ENCODE data around the gene ELOF1.

The ELOF1 gene

GRCh38 chr19:11586331-11586730, 27.3 kb upstream of the ELOF1 start:
- H3K9me3 ChIP-seq: no peaks in the 10 kb centered on the region
- intact Hi-C loops (cut with DNase I; ENCODE audit: low total_unique reads): no loop called here
- no peaks in the 10 kb centered on the region for H3K4me1 ChIP-seq
- no peak overlapping the region for H3K27ac ChIP-seq
- TF ChIP-seq CTCF (IDR thresholded peaks at IDR 0.05): no peak
- H3K4me3 ChIP-seq: no peak overlapping the region
- no peaks in the 10 kb centered on the region for H3K36me3 ChIP-seq
- H3K27me3 ChIP-seq: no peaks in the 10 kb centered on the region
- no peak for DNase-seq

- Histone ChIP-seq H3K27me3 (peaks cover 0 to 18% of the 10 kb centered on the region in 2 donors), H3K36me3 (no peaks in the 10 kb centered on the region), H3K4me1 (peaks cover 0 to 18% (median 8%) of the 10 kb centered on the region in 4 donors), H3K4me3 (no peak overlapping the region), H3K9me3 (no peaks in the 10 kb centered on the region), H3K27ac (no peak overlapping the region)
- DNase-seq: no peak
- intact Hi-C loops (cut with DNase I; ENCODE audit: low total_unique reads): no loop called here
- no peak for TF ChIP-seq CTCF (IDR thresholded peaks at IDR 0.05)
These were observed 22.7 kb upstream of the ELOF1 start for GRCh38 chr19:11581740-11582139.

GRCh38 chr19:11580116-11580515, 21.1 kb upstream of the ELOF1 start:
- no peak for DNase-seq
- Histone ChIP-seq H3K36me3 (no peaks in the 10 kb centered on the region), H3K4me1 (peaks cover 0 to 18% (median 8%) of the 10 kb centered on the region in 4 donors), H3K27me3 (peaks cover 0 to 18% of the 10 kb centered on the region in 2 donors), H3K9me3 (no peaks in the 10 kb centered on the region), H3K4me3 (no peak overlapping the region), H3K27ac (no peak overlapping the region)
- intact Hi-C loops (cut with DNase I; ENCODE audit: low total_unique reads): no loop called here
- TF ChIP-seq CTCF (IDR thresholded peaks at IDR 0.05): no peak

GRCh38 chr19:11578258-11579142, 19.5 kb upstream of the ELOF1 start:
- Histone ChIP-seq H3K4me3 (peak overlapping the region; percentile 24 to 45), H3K36me3 (no peaks in the 10 kb centered on the region), H3K27me3 (peaks cover 0 to 18% of the 10 kb centered on the region in 2 donors), H3K9me3 (no peaks in the 10 kb centered on the region), H3K27ac (no peak overlapping the region), H3K4me1 (peaks cover 0 to 18% (median 8%) of the 10 kb centered on the region in 4 donors)
- peak; percentile 65 to 80 for DNase-seq
- intact Hi-C loops (cut with DNase I; ENCODE audit: low total_unique reads): no loop called here
- no peak for TF ChIP-seq CTCF (IDR thresholded peaks at IDR 0.05)

- intact Hi-C loops (cut with DNase I; ENCODE audit: low total_unique reads): no loop called here
- peaks cover 0 to 18% of the 10 kb centered on the region in 2 donors for H3K27me3 ChIP-seq
- H3K4me1 ChIP-seq: peaks cover 0 to 18% (median 8%) of the 10 kb centered on the region in 4 donors
- no peak for DNase-seq
- no peak for TF ChIP-seq CTCF (IDR thresholded peaks at IDR 0.05)
- no peaks in the 10 kb centered on the region for H3K36me3 ChIP-seq
- H3K9me3 ChIP-seq: no peaks in the 10 kb centered on the region
- H3K4me3 ChIP-seq: peak within 1 kb of the TSS; percentile 24 to 45
- H3K27ac ChIP-seq: no peak within 1 kb of the TSS
These were observed 18.6 kb upstream of the ELOF1 start, which contains the start of gene ACP5 for GRCh38 chr19:11577451-11578257. ACP5 (minus strand) TSS chr19:11577645; CDS start chr19:11577317, 328 bp downstream.
